Mesenchymal stem cell (in vitro differentiated cells and primary cell): Measurements from ENCODE around the gene RSPH10B2.
"Not testable (repeated sequence)": the region's sequence is repeated elsewhere in the genome, so short reads cannot be mapped to it uniquely, and the experiment has no call there.

ENCODE experiments used
- DNase-seq: peaks from one replicate; pipeline ENCODE4 v3.0.0-alpha.2; 2013
- H2AFZ ChIP-seq: one replicate; pipeline ENCODE4 v1.6.1; 2013; ENCODE audit warnings: low read depth, mild to moderate bottlenecking, control low read depth, inconsistent platforms, low read length, moderate library complexity
- H2AK5ac ChIP-seq: 2 replicates; pipeline ENCODE4 v1.6.1; 2013; ENCODE audit warnings: low read length, moderate library complexity, mild to moderate bottlenecking, inconsistent platforms; ENCODE audit not compliant: severe bottlenecking
- H2BK120ac ChIP-seq: one replicate; pipeline ENCODE4 v1.6.1; 2013; ENCODE audit warnings: low read depth, mild to moderate bottlenecking, inconsistent platforms, low read length, moderate library complexity
- H2BK12ac ChIP-seq, 2 experiments: one replicate each; pipeline ENCODE4 v1.6.1; 2013; ENCODE audit warnings: inconsistent platforms in 2 of 2, low read length in 2 of 2, mild to moderate bottlenecking in 2 of 2, moderate library complexity in 2 of 2, control low read depth in 1 of 2
- H2BK15ac ChIP-seq: one replicate; pipeline ENCODE4 v1.6.1; 2013; ENCODE audit warnings: mild to moderate bottlenecking, low read depth, inconsistent platforms; ENCODE audit not compliant: poor library complexity, severe bottlenecking
- H2BK5ac ChIP-seq: 2 replicates; pipeline ENCODE4 v1.6.1; 2013; ENCODE audit warnings: low read depth, mild to moderate bottlenecking, low read length, control low read depth, inconsistent platforms; ENCODE audit not compliant: poor library complexity, severe bottlenecking
- H3K14ac ChIP-seq, 2 experiments: one replicate each; pipeline ENCODE4 v1.6.1; 2013; ENCODE audit warnings: inconsistent platforms in 2 of 2, low read length in 2 of 2, control low read depth in 1 of 2, mild to moderate bottlenecking in 1 of 2, moderate library complexity in 1 of 2
- H3K18ac ChIP-seq, 2 experiments: one replicate each; pipeline ENCODE4 v1.6.1; 2013; ENCODE audit warnings: inconsistent platforms in 2 of 2, low read length in 2 of 2, control low read depth in 1 of 2, low read depth in 1 of 2, mild to moderate bottlenecking in 1 of 2
- H3K23ac ChIP-seq, 2 experiments: one replicate each; pipeline ENCODE4 v1.6.1; 2013; ENCODE audit warnings: inconsistent platforms in 2 of 2, low read length in 2 of 2, mild to moderate bottlenecking in 2 of 2, moderate library complexity in 2 of 2, control low read depth in 1 of 2
- H3K27ac ChIP-seq: 2 replicates; pipeline ENCODE4 v1.5.1; 2013; ENCODE audit warnings: mild to moderate bottlenecking, moderate library complexity, low read length, control low read depth, inconsistent platforms; ENCODE audit not compliant: poor library complexity, severe bottlenecking
- H3K27me3 ChIP-seq, 2 experiments: 2 replicates each; pipeline versions ENCODE4 v1.6.1 to v1.7.0; 2013; ENCODE audit warnings: low read length in 2 of 2, mild to moderate bottlenecking in 2 of 2, moderate library complexity in 2 of 2, control low read depth in 1 of 2, inconsistent platforms in 1 of 2; ENCODE audit not compliant: control insufficient read depth in 1 of 2, insufficient read depth in 1 of 2
- H3K36me3 ChIP-seq, 2 experiments: 2 replicates each; pipeline versions ENCODE4 v1.6.1 to v1.7.0; 2013; ENCODE audit warnings: low read length in 2 of 2, control low read depth in 1 of 2, inconsistent platforms in 1 of 2, low read depth in 1 of 2, mild to moderate bottlenecking in 1 of 2; ENCODE audit not compliant: insufficient read depth in 2 of 2, control insufficient read depth in 1 of 2
- H3K4ac ChIP-seq, 2 experiments: one replicate each; pipeline ENCODE4 v1.6.1; 2013; ENCODE audit warnings: inconsistent platforms in 2 of 2, low read length in 2 of 2, mild to moderate bottlenecking in 2 of 2, moderate library complexity in 2 of 2, control low read depth in 1 of 2, low read depth in 1 of 2
- H3K4me1 ChIP-seq: 2 replicates; pipeline ENCODE4 v1.6.1; 2013; ENCODE audit warnings: low read depth, low read length, control low read depth; ENCODE audit not compliant: control insufficient read depth, insufficient read depth
- H3K4me2 ChIP-seq: 2 replicates; pipeline ENCODE4 v1.6.1; 2013; ENCODE audit warnings: low read length, mild to moderate bottlenecking, inconsistent platforms; ENCODE audit not compliant: poor library complexity, severe bottlenecking
- H3K4me3 ChIP-seq, 2 experiments: 2 replicates each; pipeline versions ENCODE4 v1.5.1 to v1.7.0; 2013; ENCODE audit warnings: low read length in 2 of 2, mild to moderate bottlenecking in 2 of 2, control low read depth in 1 of 2, low read depth in 1 of 2; ENCODE audit not compliant: insufficient read depth in 1 of 2
- H3K79me1 ChIP-seq: replicated peaks from 2 replicates; pipeline ENCODE4 v1.6.1; 2013; ENCODE audit warnings: mild to moderate bottlenecking, control low read depth, low read length, inconsistent platforms; ENCODE audit not compliant: poor library complexity, severe bottlenecking
- H3K9ac ChIP-seq: 2 replicates; pipeline ENCODE4 v1.7.0; 2013; ENCODE audit warnings: mild to moderate bottlenecking, low read length, moderate library complexity
- H3K9me3 ChIP-seq: 2 replicates; pipeline ENCODE4 v1.7.0; 2013; ENCODE audit warnings: mild to moderate bottlenecking, low read length; ENCODE audit not compliant: control insufficient read depth
- H4K8ac ChIP-seq: one replicate; pipeline ENCODE4 v1.6.1; 2013; ENCODE audit warnings: inconsistent platforms, mild to moderate bottlenecking, low read length, moderate library complexity
- H4K91ac ChIP-seq: one replicate; pipeline ENCODE4 v1.6.1; 2013; ENCODE audit warnings: mild to moderate bottlenecking, low read length, inconsistent platforms
- WGBS: methylation state at CpG from one replicate; pipeline ENCODE4 v1.1.7; 2013; ENCODE audit warnings: mixed read lengths; 5-methylcytosine and 5-hydroxymethylcytosine counted together

The RSPH10B2 gene

GRCh38 chr7:6724351-6724750, 29.6 kb upstream of the RSPH10B2 start:
- not testable (repeated sequence) for H2BK12ac ChIP-seq, H3K23ac ChIP-seq, H2AK5ac ChIP-seq, H3K4me3 ChIP-seq, H3K27me3 ChIP-seq, DNase-seq, H3K4me2 ChIP-seq, H2AFZ ChIP-seq, H3K4me1 ChIP-seq, H2BK5ac ChIP-seq, H2BK15ac ChIP-seq, H3K27ac ChIP-seq, H3K36me3 ChIP-seq, H3K79me1 ChIP-seq, H3K4ac ChIP-seq, H2BK120ac ChIP-seq, H3K9ac ChIP-seq, H3K9me3 ChIP-seq, H3K18ac ChIP-seq, H4K8ac ChIP-seq, H3K14ac ChIP-seq, H4K91ac ChIP-seq
- 81% methylated on average over 3 of the region's 4 CpGs for WGBS

DNA sequence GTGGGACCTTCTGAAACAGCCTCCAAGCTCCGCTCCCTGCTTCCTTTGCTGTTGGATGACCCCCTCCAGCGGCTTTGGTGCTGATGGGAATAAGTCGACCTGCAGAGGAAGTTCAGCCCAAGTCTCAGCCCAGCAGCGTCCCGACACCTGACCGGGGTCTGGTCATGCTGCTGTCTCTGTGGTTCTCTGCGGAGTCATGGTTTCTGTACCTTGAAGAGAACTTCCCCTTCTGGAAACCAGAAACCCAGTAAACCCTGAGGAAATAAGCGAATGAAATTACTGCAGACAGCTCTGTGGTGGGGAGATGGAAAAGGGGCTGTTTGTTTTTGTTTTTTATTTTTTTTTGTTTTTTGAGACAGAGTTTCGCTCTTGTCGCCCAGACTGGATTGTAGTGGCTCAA, 28.9 kb upstream of the RSPH10B2 start:
- Histone ChIP-seq H3K27me3 (peaks cover 5 to 7% of the 10 kb centered on the region in 2 experiments), H3K36me3 (no peaks in the 10 kb centered on the region), H3K4me3 (no peak overlapping the region), H3K23ac (no peak overlapping the region), H2BK12ac (no peak overlapping the region), H2BK120ac (no peak overlapping the region), H3K4me1 (no peaks in the 10 kb centered on the region), H3K9ac (no peak overlapping the region), H4K91ac (no peak overlapping the region), H3K27ac (no peak overlapping the region), H2AFZ (no peak overlapping the region), H3K14ac (no peak overlapping the region), H3K9me3 (no peaks in the 10 kb centered on the region), H3K4ac (no peak overlapping the region), H2AK5ac (no peak overlapping the region), H4K8ac (no peak overlapping the region), H3K18ac (no peak overlapping the region), H3K4me2 (no peak overlapping the region), H3K79me1 (no peaks in the 10 kb centered on the region), H2BK15ac (no peak overlapping the region), H2BK5ac (no peak overlapping the region)
- DNase-seq = no peak
- 92% methylated on average over 10 of the region's 10 CpGs for WGBS

DNA sequence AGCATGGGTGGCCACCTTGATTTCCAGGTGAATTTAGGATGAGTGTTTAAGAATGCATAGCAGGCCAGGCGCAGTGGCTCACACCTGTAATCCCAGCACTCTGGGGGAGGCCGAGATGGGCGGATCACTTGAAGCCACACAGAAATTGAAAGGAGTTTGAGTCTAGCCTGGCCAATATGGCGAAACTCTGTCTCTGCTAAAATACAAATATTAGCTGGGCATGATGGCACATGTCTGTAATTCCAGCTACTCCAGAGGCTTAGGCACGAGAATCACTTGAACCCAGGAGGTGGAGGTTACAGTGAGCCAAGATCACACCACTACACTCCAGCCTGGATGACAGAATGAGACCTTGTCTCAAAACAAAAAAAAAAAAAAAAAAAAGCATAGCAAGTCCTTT, 27.6 kb upstream of the RSPH10B2 start:
- not testable (repeated sequence) for H3K4me2 ChIP-seq, H3K18ac ChIP-seq, H2AK5ac ChIP-seq, H2AFZ ChIP-seq, H3K4me1 ChIP-seq, H4K8ac ChIP-seq, H3K9ac ChIP-seq, H3K23ac ChIP-seq, H3K4ac ChIP-seq, DNase-seq, H2BK120ac ChIP-seq, H2BK15ac ChIP-seq, H3K36me3 ChIP-seq, H3K9me3 ChIP-seq, H3K27ac ChIP-seq, H3K14ac ChIP-seq, H2BK12ac ChIP-seq, H3K4me3 ChIP-seq, H4K91ac ChIP-seq, H3K27me3 ChIP-seq, H3K79me1 ChIP-seq, H2BK5ac ChIP-seq
- WGBS = 94% methylated on average over 5 of the region's 5 CpGs

GRCh38 chr7:6727663-6728062, 26.2 kb upstream of the RSPH10B2 start:
- Histone ChIP-seq H2AK5ac (no peak overlapping the region), H3K14ac (no peak overlapping the region), H3K18ac (no peak overlapping the region), H3K4me2 (no peak overlapping the region), H3K36me3 (peaks cover 3 to 4% of the 10 kb centered on the region in 2 experiments), H4K8ac (no peak overlapping the region), H3K4ac (no peak overlapping the region), H2BK15ac (no peak overlapping the region), H3K79me1 (peaks cover 1% of the 10 kb centered on the region), H2BK12ac (no peak overlapping the region), H3K4me1 (peaks cover 5% of the 10 kb centered on the region), H2AFZ (no peak overlapping the region), H4K91ac (no peak overlapping the region), H3K4me3 (no peak overlapping the region), H3K27ac (no peak overlapping the region), H3K27me3 (no peaks in the 10 kb centered on the region), H2BK120ac (no peak overlapping the region), H3K9ac (no peak overlapping the region), H3K23ac (no peak overlapping the region), H3K9me3 (no peaks in the 10 kb centered on the region), H2BK5ac (no peak overlapping the region)
- WGBS = 91% methylated on average over 3 of the region's 3 CpGs
- no peak for DNase-seq
